HCT116 (cell line): ENCODE measurements around the gene RNF182. TPM values are rescaled to one million over a fixed set of nuclear protein-coding genes. Genes with fewer than 3 reads are reported as not detected.

Experiments
- ATAC-seq: fragments of 200-7000 bp; cut with Tn5 transposase; 2 replicates; pipeline ENCODE4 v1.9.1; 2020; ENCODE audit warnings: mild to moderate bottlenecking, moderate library complexity
- BruUV-seq: library from RNA; stranded (reverse); fragments of 400-500 nt; replicated peaks from 2 replicates; lab custom pipeline; 2021; lab: Mats Ljungman, UMichigan
- CTCF ChIA-PET: fragments of 300-600 bp; sonication (Branson Sonifier 250); formaldehyde crosslinking; loops from one replicate; lab custom pipeline; 2021; ENCODE audit warnings: antibody characterized with exemption; lab: Charles Lee
- POLR2A ChIA-PET: fragments of 300-600, 350-600 bp; sonication (Branson Sonifier 250); formaldehyde crosslinking; loops from one replicate; lab custom pipeline; 2021; ENCODE audit warnings: antibody characterized with exemption; lab: Charles Lee
- RAD21 ChIA-PET, 2 experiments: fragments of 300-600 bp; sonication (Branson Sonifier 250); formaldehyde crosslinking; loops; one replicate each; lab custom pipeline; 2023; ENCODE audit warnings: low total read pairs in 2 of 2; ENCODE audit not compliant: uncharacterized antibody in 2 of 2, unreplicated experiment in 2 of 2, low non-redundant PET in 1 of 2; lab: Charles Lee
- DNase-seq: peaks from one replicate; pipeline ENCODE4 v3.0.0-alpha.2; 2010; ENCODE audit warnings: low read depth, low spot score
- H2AFZ ChIP-seq: fragments of 200-600 bp; shearing (Covaris generic), sonication (generic); 2 replicates; pipeline ENCODE4 v1.6.1; 2017; ENCODE audit warnings: low read depth, mixed run types, mixed read lengths, antibody characterized with exemption, low read length; ENCODE audit not compliant: poor library complexity, severe bottlenecking
- H3K27ac ChIP-seq: 2 replicates; pipeline ENCODE4 v1.5.1; 2012; ENCODE audit warnings: low read depth, low read length
- H3K27me3 ChIP-seq: fragments of 200-600 bp; sonication (generic); 2 replicates; pipeline ENCODE4 v1.6.1; 2016; ENCODE audit warnings: mixed run types, low read length, mixed read lengths; ENCODE audit not compliant: insufficient read depth
- H3K36me3 ChIP-seq, 2 experiments: fragments of 200-500 bp in 1 of 2; fragments of 200-600 bp in 1 of 2; sonication (Bioruptor generic) in 1 of 2; sonication (generic) in 1 of 2; 2 replicates each; pipeline versions ENCODE4 v1.5.1 to v1.6.1; 2014 to 2016; ENCODE audit warnings: low read length in 2 of 2, inconsistent platforms in 1 of 2, mixed read lengths in 1 of 2, mixed run types in 1 of 2; ENCODE audit not compliant: insufficient read depth in 2 of 2, control insufficient read depth in 1 of 2
- H3K4me1 ChIP-seq, 2 experiments: fragments of 200-600 bp in 1 of 2; sonication (generic) in 1 of 2; 2 replicates each; pipeline versions ENCODE4 v1.5.1 to v1.6.1; 2012 to 2017; ENCODE audit warnings: low read length in 2 of 2, inconsistent platforms in 1 of 2, mild to moderate bottlenecking in 1 of 2, mixed read lengths in 1 of 2, mixed run types in 1 of 2, moderate library complexity in 1 of 2; ENCODE audit not compliant: insufficient read depth in 2 of 2, control insufficient read depth in 1 of 2
- H3K4me2 ChIP-seq: fragments of 200-600 bp; sonication (generic); 2 replicates; pipeline ENCODE4 v1.6.1; 2017; ENCODE audit warnings: mixed run types, low read length, mixed read lengths
- H3K4me3 ChIP-seq, 2 experiments: fragments of 200-600 bp in 1 of 2; sonication (generic) in 1 of 2; replicated peaks in 1 of 2; 2 replicates each; pipeline ENCODE4 v1.5.1; 2011 to 2016; ENCODE audit warnings: low read length in 2 of 2, control low read depth in 1 of 2, low read depth in 1 of 2, mild to moderate bottlenecking in 1 of 2, mixed read lengths in 1 of 2, mixed run types in 1 of 2
- H3K79me2 ChIP-seq: fragments of 200-600 bp; sonication (generic); 2 replicates; pipeline ENCODE4 v1.6.1; 2017; ENCODE audit warnings: mild to moderate bottlenecking, mixed run types, low read length, moderate library complexity, mixed read lengths; ENCODE audit not compliant: insufficient read depth
- H3K9ac ChIP-seq: fragments of 200-600 bp; sonication (generic); 2 replicates; pipeline ENCODE4 v1.6.1; 2016; ENCODE audit warnings: low read length, mixed read lengths
- H3K9me2 ChIP-seq: fragments of 200-600 bp; sonication (generic), shearing (Covaris generic); 2 replicates; pipeline ENCODE4 v1.6.1; 2017; ENCODE audit warnings: mixed run types, mild to moderate bottlenecking, moderate library complexity; ENCODE audit not compliant: insufficient read depth
- H3K9me3 ChIP-seq, 2 experiments: fragments of 200-500 bp in 1 of 2; fragments of 200-600 bp in 1 of 2; sonication (Bioruptor generic) in 1 of 2; sonication (generic) in 1 of 2; 2 replicates each; pipeline ENCODE4 v1.6.1; 2014 to 2017; ENCODE audit warnings: low read length in 2 of 2, mixed read lengths in 2 of 2, inconsistent platforms in 1 of 2, low read depth in 1 of 2, mild to moderate bottlenecking in 1 of 2, mixed run types in 1 of 2, moderate library complexity in 1 of 2; ENCODE audit not compliant: control insufficient read depth in 1 of 2, insufficient read depth in 1 of 2
- H4K20me1 ChIP-seq: fragments of 200-600 bp; sonication (generic), shearing (Covaris generic); 2 replicates; pipeline ENCODE4 v1.6.1; 2017; ENCODE audit warnings: mixed run types, mild to moderate bottlenecking, moderate library complexity; ENCODE audit not compliant: insufficient read depth
- CEBPB ChIP-seq: IDR thresholded peaks from 2 replicates; pipeline ENCODE4 v1.6.1; 2012; ENCODE audit warnings: low read depth
- EGR1 ChIP-seq: IDR thresholded peaks from 2 replicates; pipeline ENCODE4 v1.6.1; 2012; ENCODE audit warnings: low read depth
- FOSL1 ChIP-seq: IDR thresholded peaks from 2 replicates; pipeline ENCODE4 v1.6.1; 2012; ENCODE audit warnings: low read depth
- RAD21 ChIP-seq: IDR thresholded peaks from 2 replicates; pipeline ENCODE4 v1.6.1; 2012; ENCODE audit warnings: low read depth, mild to moderate bottlenecking
- SP1 ChIP-seq: IDR thresholded peaks from 2 replicates; pipeline ENCODE4 v1.6.1; 2012; ENCODE audit warnings: low read depth
- TCF7L2 ChIP-seq: IDR thresholded peaks from 2 replicates; pipeline ENCODE4 v1.7.0; 2011; ENCODE audit warnings: borderline replicate concordance, inconsistent platforms; ENCODE audit not compliant: insufficient read depth, insufficient read length; ENCODE audit errors: extremely low read depth
- ZFX ChIP-seq: fragments of 450-650 bp; IDR thresholded peaks from 2 replicates; pipeline ENCODE4 v1.6.1; 2017
- ZNF274 ChIP-seq: fragments of 200-500 bp; sonication (Bioruptor generic); IDR thresholded peaks from 2 replicates; pipeline ENCODE4 v1.6.1; 2014; ENCODE audit warnings: mild to moderate bottlenecking, low read depth, low read length, inconsistent platforms
- intact Hi-C: fragments of 100-400 bp; cut with micrococcal nuclease; formaldehyde crosslinking; loops from 2 replicates; pipeline ENCODE4 v1.10.0; 2022
- total RNA-seq: library from RNA; stranded (reverse); gene quantifications from one replicate; pipeline ENCODE4 v1.2.1, GENCODE V29; 2021; ENCODE audit not compliant: unreplicated experiment
- TF ChIP-seq, protein P1 (sequence below): IDR thresholded peaks from 2 replicates; pipeline ENCODE4 v1.6.1; 2012
- TF ChIP-seq, protein P2 (sequence below), 3 experiments: fragments of 200-600 bp in 1 of 3; sonication (generic) in 1 of 3; IDR thresholded peaks in 2 of 3; conservative IDR thresholded peaks in 1 of 3; 2 replicates each; pipeline ENCODE4 v1.5.1; 2012 to 2017; ENCODE audit warnings: low read depth in 2 of 3, low read length in 2 of 3, antibody characterized with exemption in 1 of 3, borderline replicate concordance in 1 of 3, control low read depth in 1 of 3, mild to moderate bottlenecking in 1 of 3, mixed read lengths in 1 of 3, mixed run types in 1 of 3, moderate library complexity in 1 of 3; ENCODE audit not compliant: insufficient read depth in 1 of 3

The RNF182 gene
- total RNA-seq, 1 experiment from 2014 or later: 6.5 TPM

DNA sequence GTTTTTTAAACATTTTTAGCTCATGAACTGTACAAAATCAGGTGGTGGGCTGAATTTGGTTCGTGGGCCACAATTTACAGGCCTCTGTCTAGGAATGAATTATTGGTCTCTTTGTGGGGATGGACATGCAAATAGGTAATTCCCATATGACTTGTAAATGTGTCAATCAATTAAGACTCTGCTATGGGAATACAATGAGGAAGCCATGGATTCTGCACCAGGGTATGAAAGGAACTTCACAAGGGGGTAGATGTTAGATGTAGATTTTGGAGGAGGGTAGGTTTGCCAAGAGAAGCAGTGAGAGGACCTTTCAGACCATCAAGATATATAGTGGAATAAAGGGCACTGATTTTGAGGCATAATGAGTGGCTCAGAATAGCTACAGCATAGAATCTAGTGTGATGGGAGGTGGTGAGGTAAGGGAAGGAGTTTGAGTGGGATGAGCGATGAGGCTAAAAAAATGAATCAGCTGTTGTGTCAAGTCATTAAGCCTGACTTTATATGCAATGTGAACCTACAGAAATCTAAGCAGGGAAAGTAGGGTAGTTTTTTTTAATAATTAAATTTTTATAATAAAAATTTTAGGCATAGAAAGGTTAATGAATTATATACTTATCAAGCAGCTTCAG lies 32.6 kb upstream of the RNF182 start:
- Histone ChIP-seq H2AFZ (no peak overlapping the region), H3K4me3 (no peak overlapping the region), H3K9ac (no peak overlapping the region), H3K27ac (no peak overlapping the region), H3K36me3 (no peaks in the 10 kb centered on the region), H3K9me2 (no peaks in the 10 kb centered on the region; the same call in 1 of the 2 replicates), H4K20me1 (no peaks in the 10 kb centered on the region), H3K9me3 (no peaks in the 10 kb centered on the region), H3K4me2 (no peak overlapping the region)
- CTCF ChIA-PET: interaction anchor here (1.0 kb wide), 2 partner anchors 17 kb away, joined by 3 read pairs; no protein-coding TSS in a partner anchor
- ATAC-seq (no peak), DNase-seq (no peak)
- POLR2A ChIA-PET: no interaction called here
- no TSS peak for BruUV-seq
- RAD21 ChIA-PET: no interaction called here
- intact Hi-C loops: no loop called here
- no peak for TF ChIP-seq SP1
- TF ChIP-seq EGR1: no peak
- TF ChIP-seq, protein P1, sequence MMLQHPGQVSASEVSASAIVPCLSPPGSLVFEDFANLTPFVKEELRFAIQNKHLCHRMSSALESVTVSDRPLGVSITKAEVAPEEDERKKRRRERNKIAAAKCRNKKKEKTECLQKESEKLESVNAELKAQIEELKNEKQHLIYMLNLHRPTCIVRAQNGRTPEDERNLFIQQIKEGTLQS: no peak
- TF ChIP-seq, protein P2, sequence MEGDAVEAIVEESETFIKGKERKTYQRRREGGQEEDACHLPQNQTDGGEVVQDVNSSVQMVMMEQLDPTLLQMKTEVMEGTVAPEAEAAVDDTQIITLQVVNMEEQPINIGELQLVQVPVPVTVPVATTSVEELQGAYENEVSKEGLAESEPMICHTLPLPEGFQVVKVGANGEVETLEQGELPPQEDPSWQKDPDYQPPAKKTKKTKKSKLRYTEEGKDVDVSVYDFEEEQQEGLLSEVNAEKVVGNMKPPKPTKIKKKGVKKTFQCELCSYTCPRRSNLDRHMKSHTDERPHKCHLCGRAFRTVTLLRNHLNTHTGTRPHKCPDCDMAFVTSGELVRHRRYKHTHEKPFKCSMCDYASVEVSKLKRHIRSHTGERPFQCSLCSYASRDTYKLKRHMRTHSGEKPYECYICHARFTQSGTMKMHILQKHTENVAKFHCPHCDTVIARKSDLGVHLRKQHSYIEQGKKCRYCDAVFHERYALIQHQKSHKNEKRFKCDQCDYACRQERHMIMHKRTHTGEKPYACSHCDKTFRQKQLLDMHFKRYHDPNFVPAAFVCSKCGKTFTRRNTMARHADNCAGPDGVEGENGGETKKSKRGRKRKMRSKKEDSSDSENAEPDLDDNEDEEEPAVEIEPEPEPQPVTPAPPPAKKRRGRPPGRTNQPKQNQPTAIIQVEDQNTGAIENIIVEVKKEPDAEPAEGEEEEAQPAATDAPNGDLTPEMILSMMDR (IDR thresholded peaks at IDR 0.05 in 2 of 3, conservative IDR thresholded peaks at IDR 0.05 in 1 of 3; ENCODE audit: borderline replicate concordance in 1 of 3, insufficient read depth in 1 of 3, low read depth in 2 of 3, low read length in 2 of 3): no peak
- TF ChIP-seq, all 23 proteins: peak for 0
- Histone ChIP-seq H3K79me2 (no peaks in the 10 kb centered on the region), H3K4me1 (no peaks in the 10 kb centered on the region), H3K27me3 (no peaks in the 10 kb centered on the region)

DNA sequence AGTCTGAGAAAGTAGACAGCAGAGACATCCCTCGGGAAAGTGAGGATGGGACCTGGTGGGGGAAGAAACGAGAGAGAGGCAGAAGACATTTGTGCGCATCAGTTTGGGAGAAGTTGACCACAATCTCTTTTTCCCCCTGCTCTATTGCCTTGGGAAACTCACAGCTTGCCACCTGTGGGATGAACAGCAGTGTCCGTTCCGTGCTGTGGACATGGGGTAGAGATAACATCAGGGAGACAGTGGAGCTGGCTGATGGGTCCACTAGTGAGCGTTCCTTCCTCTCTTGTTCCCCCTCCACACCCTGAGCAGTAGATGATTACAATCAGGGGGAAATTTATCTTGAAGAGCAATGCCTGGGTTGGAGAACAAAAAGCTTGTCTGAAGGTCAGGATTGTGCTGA lies 21.8 kb upstream of the RNF182 start:
- H4K20me1 ChIP-seq: no peaks in the 10 kb centered on the region
- H3K79me2 ChIP-seq: no peaks in the 10 kb centered on the region
- H3K36me3 ChIP-seq: no peaks in the 10 kb centered on the region
- DNase-seq (no peak), ATAC-seq (no peak)
- no peak overlapping the region for H3K9ac ChIP-seq
- peaks cover 17% of the 10 kb centered on the region for H3K27me3 ChIP-seq
- no TSS peak for BruUV-seq
- H3K4me3 ChIP-seq: no peak overlapping the region
- no peaks in the 10 kb centered on the region for H3K9me2 ChIP-seq
- no peak overlapping the region for H2AFZ ChIP-seq
- ChIA-PET CTCF (no interaction called here), RAD21 (no interaction called here), POLR2A (no interaction called here)
- intact Hi-C loops: no loop called here
- H3K4me1 ChIP-seq: no peaks in the 10 kb centered on the region
- H3K4me2 ChIP-seq: no peak overlapping the region
- no peaks in the 10 kb centered on the region for H3K9me3 ChIP-seq
- H3K27ac ChIP-seq: no peak overlapping the region
- TF ChIP-seq FOSL1: no peak
- TF ChIP-seq, protein P2 (IDR thresholded peaks at IDR 0.05 in 2 of 3, conservative IDR thresholded peaks at IDR 0.05 in 1 of 3; ENCODE audit: borderline replicate concordance in 1 of 3, insufficient read depth in 1 of 3, low read depth in 2 of 3, low read length in 2 of 3): no peak
- no peak for TF ChIP-seq CEBPB
- TF ChIP-seq RAD21: no peak
- TF ChIP-seq ZFX: no peak
- TF ChIP-seq TCF7L2: no peak
- no peak for TF ChIP-seq ZNF274
- TF ChIP-seq, protein P1: no peak
